SK-N-SH (cell line): ENCODE data around the gene FGF19. TPM values are rescaled to one million over a fixed set of nuclear protein-coding genes. Genes with fewer than 3 reads are reported as not detected.

Source experiments
- CTCF ChIA-PET: fragments of 300-600, 350-600 bp; formaldehyde crosslinking; extraction: SDS; loops from one replicate; lab custom pipeline; 2021; lab: Yijun Ruan, JAX
- POLR2A ChIA-PET: fragments of 350-600 bp; sonication (Branson Sonifier 250); formaldehyde crosslinking; extraction: SDS; loops from one replicate; lab custom pipeline; 2020; ENCODE audit warnings: antibody characterized with exemption, inconsistent platforms; lab: Yijun Ruan, JAX
- DNase-seq: peaks from one replicate; pipeline ENCODE4 v3.0.0; 2012
- H2AFZ ChIP-seq: fragments of 200-600 bp; sonication (generic); 2 replicates; pipeline ENCODE4 v1.8.1; 2016; ENCODE audit warnings: antibody characterized with exemption, mild to moderate bottlenecking, low read depth
- H3F3A ChIP-seq: fragments of 200-600 bp; sonication (generic); replicated peaks from 2 replicates; pipeline ENCODE3; 2016; ENCODE audit warnings: antibody characterized with exemption, mild to moderate bottlenecking; ENCODE audit not compliant: insufficient read depth
- H3K27ac ChIP-seq, 2 experiments: fragments of 200-500 bp in 1 of 2; fragments of 200-600 bp in 1 of 2; sonication (Bioruptor generic) in 1 of 2; sonication (generic), shearing (Covaris generic) in 1 of 2; 2 replicates each; pipeline versions ENCODE4 v1.5.1 to v1.6.1; 2014 to 2016; ENCODE audit warnings: low read depth in 2 of 2, inconsistent platforms in 1 of 2, low read length in 1 of 2, mild to moderate bottlenecking in 1 of 2, mixed read lengths in 1 of 2
- H3K27me3 ChIP-seq: fragments of 200-600 bp; sonication (generic), shearing (Covaris generic); 2 replicates; pipeline ENCODE4 v1.6.1; 2016; ENCODE audit warnings: mixed run types; ENCODE audit not compliant: insufficient read depth
- H3K36me3 ChIP-seq, 2 experiments: fragments of 200-500 bp in 1 of 2; fragments of 200-600 bp in 1 of 2; sonication (Bioruptor generic) in 1 of 2; sonication (generic) in 1 of 2; replicated peaks in 1 of 2; 2 replicates each; pipeline versions ENCODE3 to v1.5.1; 2014 to 2016; ENCODE audit warnings: low read length in 1 of 2, mild to moderate bottlenecking in 1 of 2; ENCODE audit not compliant: insufficient read depth in 2 of 2, control insufficient read depth in 1 of 2
- H3K4me1 ChIP-seq, 2 experiments: fragments of 200-500 bp in 1 of 2; fragments of 200-600 bp in 1 of 2; sonication (Bioruptor generic) in 1 of 2; sonication (generic), shearing (Covaris generic) in 1 of 2; 2 replicates each; pipeline versions ENCODE4 v1.5.1 to v1.6.1; 2014 to 2016; ENCODE audit warnings: low read depth in 1 of 2, low read length in 1 of 2, mixed run types in 1 of 2; ENCODE audit not compliant: insufficient read depth in 2 of 2, control insufficient read depth in 1 of 2
- H3K4me2 ChIP-seq: fragments of 200-600 bp; sonication (generic), shearing (Covaris generic); 2 replicates; pipeline ENCODE4 v1.6.1; 2017; ENCODE audit warnings: mixed run types
- H3K4me3 ChIP-seq, 2 experiments: fragments of 200-500 bp in 1 of 2; fragments of 200-600 bp in 1 of 2; sonication (Bioruptor generic) in 1 of 2; sonication (generic), shearing (Covaris generic) in 1 of 2; 2 replicates each; pipeline versions ENCODE4 v1.5.1 to v1.8.1; 2014 to 2016; ENCODE audit warnings: low read depth in 2 of 2, inconsistent platforms in 1 of 2, low read length in 1 of 2, mild to moderate bottlenecking in 1 of 2, mixed read lengths in 1 of 2, moderate library complexity in 1 of 2
- H3K79me2 ChIP-seq: fragments of 200-600 bp; sonication (generic); 2 replicates; pipeline ENCODE4 v1.8.1; 2017; ENCODE audit warnings: mild to moderate bottlenecking; ENCODE audit not compliant: insufficient read depth
- H3K9ac ChIP-seq: fragments of 200-600 bp; sonication (generic); 2 replicates; pipeline ENCODE4 v1.6.1; 2017; ENCODE audit warnings: mixed run types
- H3K9me2 ChIP-seq: fragments of 200-600 bp; sonication (generic); 2 replicates; pipeline ENCODE4 v1.6.1; 2017; ENCODE audit warnings: mixed run types
- H3K9me3 ChIP-seq: fragments of 200-600 bp; sonication (generic); 2 replicates; pipeline ENCODE4 v1.6.1; 2017; ENCODE audit warnings: mixed run types, mild to moderate bottlenecking, moderate library complexity
- H4K20me1 ChIP-seq: fragments of 200-600 bp; sonication (generic); 2 replicates; pipeline ENCODE4 v1.6.1; 2017; ENCODE audit warnings: mild to moderate bottlenecking, mixed run types; ENCODE audit not compliant: insufficient read depth
- CHD2 ChIP-seq: fragments of 150-350 bp; IDR thresholded peaks from 2 replicates; pipeline ENCODE4 v1.6.1; 2018; ENCODE audit warnings: low read length; ENCODE audit not compliant: partially characterized antibody
- ELF1 ChIP-seq: IDR thresholded peaks from 2 replicates; pipeline ENCODE4 v1.4.0; 2012
- EP300 ChIP-seq, 2 experiments: IDR thresholded peaks; 2 replicates each; pipeline versions ENCODE4 v1.4.0 to v1.6.1; 2012; ENCODE audit warnings: borderline replicate concordance in 1 of 2, low read depth in 1 of 2, low read length in 1 of 2
- FOSL2 ChIP-seq: IDR thresholded peaks from 2 replicates; pipeline ENCODE4 v1.4.0; 2012; ENCODE audit warnings: low read depth, mild to moderate bottlenecking, moderate library complexity, borderline replicate concordance
- GABPA ChIP-seq: IDR thresholded peaks from 2 replicates; pipeline ENCODE4 v1.4.0; 2012; ENCODE audit warnings: low read depth, mild to moderate bottlenecking
- GATA2 ChIP-seq: sonication (generic); formaldehyde crosslinking; IDR thresholded peaks from 2 replicates; pipeline ENCODE4 v1.5.0; 2020; ENCODE audit warnings: mild to moderate bottlenecking, missing genetic modification reagents
- JUND ChIP-seq: IDR thresholded peaks from 2 replicates; pipeline ENCODE4 v1.4.0; 2012
- MEF2A ChIP-seq: IDR thresholded peaks from 2 replicates; pipeline ENCODE4 v1.4.0; 2012; ENCODE audit warnings: low read depth, borderline replicate concordance
- MXI1 ChIP-seq: IDR thresholded peaks from 2 replicates; pipeline ENCODE4 v1.6.1; 2012; ENCODE audit warnings: mild to moderate bottlenecking, low read depth, low read length, improper control_type of control experiment
- RAD21 ChIP-seq: IDR thresholded peaks from 2 replicates; pipeline ENCODE4 v1.6.1; 2012; ENCODE audit warnings: mild to moderate bottlenecking, low read length
- SIN3A ChIP-seq: IDR thresholded peaks from 2 replicates; pipeline ENCODE4 v1.6.1; 2012; ENCODE audit warnings: low read depth, mild to moderate bottlenecking, low read length, moderate library complexity, borderline replicate concordance
- WGBS: methylation state at CpG from one replicate; pipeline ENCODE4 v1.1.6; 2017; ENCODE audit warnings: low lambda C conversion rate; 5-methylcytosine and 5-hydroxymethylcytosine counted together
- polyA plus RNA-seq, 3 experiments: library from polyadenylated mRNA; depleted of rRNA; stranded (reverse); fragments of >200 nt; gene quantifications; 2 replicates each; pipeline ENCODE4 v1.2.3, GENCODE V29; 2012
- TF ChIP-seq, protein P1 (sequence below): IDR thresholded peaks from 2 replicates; pipeline ENCODE4 v1.6.1; 2012; ENCODE audit warnings: mild to moderate bottlenecking, low read depth, low read length, moderate library complexity
- TF ChIP-seq, protein P2 (sequence below): IDR thresholded peaks from 2 replicates; pipeline ENCODE4 v1.4.0; 2012; ENCODE audit warnings: low read depth, borderline replicate concordance
- TF ChIP-seq, protein P3 (sequence below): fragments of 150-350 bp; IDR thresholded peaks from 2 replicates; pipeline ENCODE4 v1.6.1; 2017; ENCODE audit warnings: antibody characterized with exemption, low read length, low read depth, borderline replicate concordance
- TF ChIP-seq, protein P4 (sequence below): fragments of 200-600 bp; sonication (generic); IDR thresholded peaks from 2 replicates; pipeline ENCODE4 v1.6.1; 2017; ENCODE audit warnings: antibody characterized with exemption, mild to moderate bottlenecking, moderate library complexity

The FGF19 gene
- polyA plus RNA-seq, 1 of the 3 experiments (the other 2 are of a cell fraction): not detected

DNA sequence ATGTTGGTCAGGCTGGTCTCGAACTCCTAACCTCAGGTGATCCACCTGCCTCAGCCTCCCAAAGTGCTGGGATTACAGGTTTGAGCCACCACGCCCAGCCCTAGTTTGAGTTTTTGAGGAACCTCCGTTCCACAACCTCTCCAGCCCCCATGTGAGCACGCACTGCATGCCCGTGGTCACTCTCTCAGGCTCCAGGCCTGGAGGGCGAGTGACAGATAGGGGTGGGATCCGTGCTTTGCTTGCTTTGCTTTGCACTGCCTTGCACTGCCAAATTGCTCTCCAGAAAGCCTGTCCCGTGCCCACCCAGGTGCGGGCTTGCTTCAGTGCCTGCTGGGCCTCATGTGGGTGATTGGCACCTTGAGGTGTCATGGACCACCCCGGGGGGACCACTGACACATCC lies 41.4 kb upstream of the FGF19 start:
- no peaks in the 10 kb centered on the region for H3F3A ChIP-seq
- no peaks in the 10 kb centered on the region for H3K4me1 ChIP-seq
- H3K9me2 ChIP-seq: no peaks in the 10 kb centered on the region
- H3K27me3 ChIP-seq: no peaks in the 10 kb centered on the region; the same call in 1 of the 2 replicates
- H3K9me3 ChIP-seq: no peaks in the 10 kb centered on the region
- ChIA-PET POLR2A (no interaction called here), CTCF (no interaction called here)
- no peaks in the 10 kb centered on the region for H4K20me1 ChIP-seq
- no peak overlapping the region for H3K4me2 ChIP-seq
- DNase-seq: no peak
- TF ChIP-seq EP300 (IDR thresholded peaks at IDR 0.05; ENCODE audit: borderline replicate concordance in 1 of 2, low read depth in 1 of 2, low read length in 1 of 2) (no peak), GATA2 (CRISPR knock-in tag) (no peak), SIN3A (no peak)
- TF ChIP-seq, protein P1, sequence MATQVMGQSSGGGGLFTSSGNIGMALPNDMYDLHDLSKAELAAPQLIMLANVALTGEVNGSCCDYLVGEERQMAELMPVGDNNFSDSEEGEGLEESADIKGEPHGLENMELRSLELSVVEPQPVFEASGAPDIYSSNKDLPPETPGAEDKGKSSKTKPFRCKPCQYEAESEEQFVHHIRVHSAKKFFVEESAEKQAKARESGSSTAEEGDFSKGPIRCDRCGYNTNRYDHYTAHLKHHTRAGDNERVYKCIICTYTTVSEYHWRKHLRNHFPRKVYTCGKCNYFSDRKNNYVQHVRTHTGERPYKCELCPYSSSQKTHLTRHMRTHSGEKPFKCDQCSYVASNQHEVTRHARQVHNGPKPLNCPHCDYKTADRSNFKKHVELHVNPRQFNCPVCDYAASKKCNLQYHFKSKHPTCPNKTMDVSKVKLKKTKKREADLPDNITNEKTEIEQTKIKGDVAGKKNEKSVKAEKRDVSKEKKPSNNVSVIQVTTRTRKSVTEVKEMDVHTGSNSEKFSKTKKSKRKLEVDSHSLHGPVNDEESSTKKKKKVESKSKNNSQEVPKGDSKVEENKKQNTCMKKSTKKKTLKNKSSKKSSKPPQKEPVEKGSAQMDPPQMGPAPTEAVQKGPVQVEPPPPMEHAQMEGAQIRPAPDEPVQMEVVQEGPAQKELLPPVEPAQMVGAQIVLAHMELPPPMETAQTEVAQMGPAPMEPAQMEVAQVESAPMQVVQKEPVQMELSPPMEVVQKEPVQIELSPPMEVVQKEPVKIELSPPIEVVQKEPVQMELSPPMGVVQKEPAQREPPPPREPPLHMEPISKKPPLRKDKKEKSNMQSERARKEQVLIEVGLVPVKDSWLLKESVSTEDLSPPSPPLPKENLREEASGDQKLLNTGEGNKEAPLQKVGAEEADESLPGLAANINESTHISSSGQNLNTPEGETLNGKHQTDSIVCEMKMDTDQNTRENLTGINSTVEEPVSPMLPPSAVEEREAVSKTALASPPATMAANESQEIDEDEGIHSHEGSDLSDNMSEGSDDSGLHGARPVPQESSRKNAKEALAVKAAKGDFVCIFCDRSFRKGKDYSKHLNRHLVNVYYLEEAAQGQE: no peak
- no peaks in the 10 kb centered on the region for H3K79me2 ChIP-seq
- 80% methylated on average over 9 of the region's 10 CpGs for WGBS
- no peaks in the 10 kb centered on the region for H3K36me3 ChIP-seq
- no peak overlapping the region for H3K4me3 ChIP-seq
- H2AFZ ChIP-seq: no peak overlapping the region
- no peak overlapping the region for H3K27ac ChIP-seq
- H3K9ac ChIP-seq: no peak overlapping the region

DNA sequence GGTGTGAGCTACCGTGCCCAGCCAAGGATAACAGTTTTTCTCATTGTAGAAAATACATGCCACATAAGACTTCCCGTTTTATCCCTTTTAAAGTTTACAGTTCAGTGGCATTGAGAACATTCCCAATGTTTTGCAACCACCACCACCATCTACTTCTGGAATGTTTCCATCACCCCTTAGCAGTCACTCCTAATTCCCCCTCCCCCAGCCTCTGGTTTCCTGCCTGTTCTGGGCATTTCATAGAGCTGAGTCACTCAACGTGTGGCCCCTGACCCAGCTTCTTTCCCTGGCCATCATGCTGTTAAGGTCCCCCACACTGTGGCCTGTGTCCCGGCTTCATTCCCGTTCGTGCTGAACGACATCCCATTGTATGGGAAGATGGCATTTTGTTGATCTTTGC lies 40.6 kb upstream of the FGF19 start:
- H2AFZ ChIP-seq: no peak overlapping the region
- CTCF ChIA-PET: no interaction called here
- no peaks in the 10 kb centered on the region; the same call in 1 of the 2 replicates for H3K27me3 ChIP-seq
- no peak overlapping the region for H3K9ac ChIP-seq
- no peak overlapping the region for H3K27ac ChIP-seq
- no peak overlapping the region for H3K4me2 ChIP-seq
- H3K4me3 ChIP-seq: no peak overlapping the region
- no peaks in the 10 kb centered on the region for H3K9me3 ChIP-seq
- no peaks in the 10 kb centered on the region for H3K4me1 ChIP-seq
- no peak for DNase-seq
- no peaks in the 10 kb centered on the region for H3F3A ChIP-seq
- H3K79me2 ChIP-seq: no peaks in the 10 kb centered on the region
- no peaks in the 10 kb centered on the region for H3K36me3 ChIP-seq
- WGBS: 79% methylated on average over 7 of the region's 7 CpGs
- H3K9me2 ChIP-seq: no peaks in the 10 kb centered on the region
- POLR2A ChIA-PET: no interaction called here
- H4K20me1 ChIP-seq: no peaks in the 10 kb centered on the region
- TF ChIP-seq MEF2A: no peak
- TF ChIP-seq GABPA: no peak
- TF ChIP-seq RAD21: no peak
- TF ChIP-seq CHD2: no peak
- TF ChIP-seq FOSL2: no peak
- TF ChIP-seq, protein P2, sequence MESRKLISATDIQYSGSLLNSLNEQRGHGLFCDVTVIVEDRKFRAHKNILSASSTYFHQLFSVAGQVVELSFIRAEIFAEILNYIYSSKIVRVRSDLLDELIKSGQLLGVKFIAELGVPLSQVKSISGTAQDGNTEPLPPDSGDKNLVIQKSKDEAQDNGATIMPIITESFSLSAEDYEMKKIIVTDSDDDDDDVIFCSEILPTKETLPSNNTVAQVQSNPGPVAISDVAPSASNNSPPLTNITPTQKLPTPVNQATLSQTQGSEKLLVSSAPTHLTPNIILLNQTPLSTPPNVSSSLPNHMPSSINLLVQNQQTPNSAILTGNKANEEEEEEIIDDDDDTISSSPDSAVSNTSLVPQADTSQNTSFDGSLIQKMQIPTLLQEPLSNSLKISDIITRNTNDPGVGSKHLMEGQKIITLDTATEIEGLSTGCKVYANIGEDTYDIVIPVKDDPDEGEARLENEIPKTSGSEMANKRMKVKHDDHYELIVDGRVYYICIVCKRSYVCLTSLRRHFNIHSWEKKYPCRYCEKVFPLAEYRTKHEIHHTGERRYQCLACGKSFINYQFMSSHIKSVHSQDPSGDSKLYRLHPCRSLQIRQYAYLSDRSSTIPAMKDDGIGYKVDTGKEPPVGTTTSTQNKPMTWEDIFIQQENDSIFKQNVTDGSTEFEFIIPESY: no peak
- no peak for TF ChIP-seq JUND
- no peak for TF ChIP-seq SIN3A
- no peak for TF ChIP-seq MXI1
- TF ChIP-seq ELF1: no peak
- TF ChIP-seq, protein P3, sequence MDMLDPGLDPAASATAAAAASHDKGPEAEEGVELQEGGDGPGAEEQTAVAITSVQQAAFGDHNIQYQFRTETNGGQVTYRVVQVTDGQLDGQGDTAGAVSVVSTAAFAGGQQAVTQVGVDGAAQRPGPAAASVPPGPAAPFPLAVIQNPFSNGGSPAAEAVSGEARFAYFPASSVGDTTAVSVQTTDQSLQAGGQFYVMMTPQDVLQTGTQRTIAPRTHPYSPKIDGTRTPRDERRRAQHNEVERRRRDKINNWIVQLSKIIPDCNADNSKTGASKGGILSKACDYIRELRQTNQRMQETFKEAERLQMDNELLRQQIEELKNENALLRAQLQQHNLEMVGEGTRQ: no peak
- TF ChIP-seq EP300 (IDR thresholded peaks at IDR 0.05; ENCODE audit: borderline replicate concordance in 1 of 2, low read depth in 1 of 2, low read length in 1 of 2): no peak
- TF ChIP-seq, protein P4, sequence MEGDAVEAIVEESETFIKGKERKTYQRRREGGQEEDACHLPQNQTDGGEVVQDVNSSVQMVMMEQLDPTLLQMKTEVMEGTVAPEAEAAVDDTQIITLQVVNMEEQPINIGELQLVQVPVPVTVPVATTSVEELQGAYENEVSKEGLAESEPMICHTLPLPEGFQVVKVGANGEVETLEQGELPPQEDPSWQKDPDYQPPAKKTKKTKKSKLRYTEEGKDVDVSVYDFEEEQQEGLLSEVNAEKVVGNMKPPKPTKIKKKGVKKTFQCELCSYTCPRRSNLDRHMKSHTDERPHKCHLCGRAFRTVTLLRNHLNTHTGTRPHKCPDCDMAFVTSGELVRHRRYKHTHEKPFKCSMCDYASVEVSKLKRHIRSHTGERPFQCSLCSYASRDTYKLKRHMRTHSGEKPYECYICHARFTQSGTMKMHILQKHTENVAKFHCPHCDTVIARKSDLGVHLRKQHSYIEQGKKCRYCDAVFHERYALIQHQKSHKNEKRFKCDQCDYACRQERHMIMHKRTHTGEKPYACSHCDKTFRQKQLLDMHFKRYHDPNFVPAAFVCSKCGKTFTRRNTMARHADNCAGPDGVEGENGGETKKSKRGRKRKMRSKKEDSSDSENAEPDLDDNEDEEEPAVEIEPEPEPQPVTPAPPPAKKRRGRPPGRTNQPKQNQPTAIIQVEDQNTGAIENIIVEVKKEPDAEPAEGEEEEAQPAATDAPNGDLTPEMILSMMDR: no peak
